GM21423 (cell line): Measurements from ENCODE around the gene RNASE1.
"Not testable (repeated sequence)": the region's sequence is repeated elsewhere in the genome, so short reads cannot be mapped to it uniquely, and the experiment has no call there.

Source experiments
- ATAC-seq: cut with Tn5 transposase; IDR thresholded peaks from one replicate; pipeline ENCODE4 v1.9.1; 2021; ENCODE audit warnings: mild to moderate bottlenecking, moderate library complexity; ENCODE audit not compliant: unreplicated experiment

RNASE1 gene

DNA sequence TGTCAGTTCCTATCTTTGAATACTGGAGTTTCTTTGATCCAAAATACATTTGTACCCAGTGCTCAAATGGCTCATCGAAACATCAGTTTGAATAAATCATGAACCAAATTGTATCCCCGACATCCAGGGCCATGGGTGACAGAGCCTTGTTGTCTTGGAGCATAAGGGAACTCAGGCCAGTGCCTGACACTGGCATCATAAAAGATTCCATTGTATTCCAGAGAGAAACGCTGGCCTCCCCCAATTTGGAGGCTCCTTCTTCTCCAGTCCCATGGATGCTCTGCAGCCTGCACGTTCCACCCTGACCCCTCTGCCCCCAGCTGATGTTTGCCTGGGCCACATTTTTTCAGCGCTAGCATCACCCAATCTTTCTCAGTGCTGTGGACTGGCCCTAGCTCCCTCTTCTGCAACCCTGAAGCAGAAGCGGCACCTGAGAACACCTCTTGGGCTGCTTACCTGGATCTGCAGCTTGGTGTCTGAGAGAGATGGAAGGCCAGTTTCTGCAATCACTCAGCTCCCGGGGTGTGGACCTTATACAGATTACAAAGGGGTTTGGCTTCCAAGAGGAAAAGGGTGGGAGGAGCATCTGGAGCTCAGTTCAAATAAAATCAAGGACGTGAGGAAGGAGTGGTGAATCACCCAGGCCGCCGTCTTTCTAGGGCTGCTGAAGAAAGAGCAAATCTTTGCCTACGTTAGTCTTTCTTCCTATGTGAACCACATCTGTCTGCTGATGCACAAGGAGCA is at the start of gene RNASE1:
RNASE1 (minus strand) TSS at position 504 of the 744 bp plus-strand sequence. CDS start 776 bp downstream, outside the sequence.
- no peak for ATAC-seq

DNA sequence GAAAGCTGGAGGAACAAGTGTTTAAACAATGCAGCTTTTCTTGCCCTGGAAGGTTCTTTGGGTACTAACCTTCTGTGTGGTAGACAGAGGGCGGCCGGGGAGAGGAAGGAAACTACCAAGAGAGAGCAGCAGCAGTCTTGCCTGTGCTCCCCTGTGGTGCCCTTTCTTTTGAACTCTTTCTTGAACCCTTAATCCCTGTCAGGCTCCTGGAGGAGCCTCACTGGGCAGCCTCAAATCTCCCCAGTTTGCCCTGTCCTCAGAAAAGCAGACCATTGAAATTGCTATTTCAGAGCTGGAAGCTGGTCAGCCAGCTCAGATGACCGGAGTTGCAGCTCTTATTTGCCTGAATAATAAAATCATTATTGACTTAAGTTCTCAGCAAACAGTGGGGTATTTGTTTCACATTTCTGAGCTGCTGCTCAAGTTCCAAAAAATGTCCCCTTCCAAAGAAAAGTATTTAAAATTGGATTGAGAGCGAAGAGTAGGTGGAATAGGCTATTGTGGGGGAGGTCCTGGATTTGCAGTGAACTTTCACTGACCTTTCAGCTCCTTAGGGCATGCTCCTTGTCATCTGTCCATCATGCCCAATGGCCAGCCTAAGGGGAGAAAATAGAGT is 46.4 kb upstream of the RNASE1 start:
- no peak for ATAC-seq

DNA sequence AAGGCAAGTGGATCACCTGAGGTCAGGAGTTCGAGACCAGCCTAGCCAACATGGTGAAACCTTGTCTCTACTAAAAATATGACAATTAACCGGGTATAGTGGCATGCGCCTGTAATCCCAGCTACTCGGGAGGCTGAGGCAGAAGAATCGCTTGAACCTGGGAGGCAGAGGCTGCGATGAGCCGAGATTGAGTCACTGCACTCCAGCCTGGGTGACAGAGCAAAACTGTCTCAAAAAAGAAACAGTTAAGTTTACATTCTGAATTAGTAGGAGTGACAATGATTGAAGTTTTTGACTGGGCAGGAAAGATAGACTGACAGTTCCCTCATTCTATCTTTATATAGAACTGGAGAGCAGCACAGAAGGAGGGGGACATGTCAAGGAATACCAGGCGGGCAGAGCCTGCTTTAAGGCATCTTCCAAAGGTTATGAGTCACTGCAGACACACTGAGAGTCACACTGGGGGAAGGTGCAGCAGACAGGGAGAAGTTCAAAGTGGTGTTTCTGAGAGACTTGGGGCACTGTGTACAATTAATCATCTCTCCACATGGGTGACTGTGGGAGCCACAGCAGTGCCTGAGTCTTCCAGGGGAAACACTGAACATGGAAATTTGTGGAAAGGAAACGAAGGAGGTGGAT is 45.8 kb upstream of the RNASE1 start:
- ATAC-seq = no peak

DNA sequence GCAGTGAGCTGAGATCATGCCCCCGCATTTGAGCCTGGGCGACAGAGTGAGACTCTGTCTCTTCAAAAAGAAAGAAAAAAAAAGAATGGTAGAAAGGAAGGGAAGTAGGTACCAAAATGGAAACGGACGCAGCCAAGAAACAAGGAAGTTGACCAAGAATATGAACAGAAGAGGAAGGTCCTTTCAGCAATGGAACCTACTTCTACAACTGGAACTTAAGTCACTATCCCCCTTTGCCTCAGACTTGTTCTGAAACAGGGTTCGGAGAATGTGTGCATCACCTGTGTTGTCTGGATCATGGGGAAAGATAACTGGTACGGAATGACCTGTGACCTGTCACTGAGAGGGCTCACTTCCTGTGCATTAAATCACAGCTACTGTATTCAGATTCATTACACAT is 43.9 kb upstream of the RNASE1 start:
- ATAC-seq = no peak

DNA sequence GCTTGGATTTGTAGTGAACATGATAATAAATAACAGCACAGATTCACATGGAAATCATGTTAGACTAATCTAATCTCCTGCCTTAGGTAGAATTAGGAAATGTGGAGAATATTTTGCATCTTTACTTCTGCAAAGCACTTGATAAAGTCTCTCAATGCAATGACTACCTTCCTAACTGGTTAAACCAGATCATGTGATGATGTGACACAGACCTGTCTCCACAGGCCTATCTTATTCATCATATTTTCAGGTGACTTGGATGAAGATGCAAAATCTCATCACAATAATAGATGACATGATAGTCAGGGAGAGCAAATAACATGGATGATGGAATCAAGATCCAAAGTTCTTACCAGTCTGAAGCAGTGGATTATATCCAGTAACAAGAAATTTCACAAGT is 38.5 kb upstream of the RNASE1 start:
- no peak for ATAC-seq

DNA sequence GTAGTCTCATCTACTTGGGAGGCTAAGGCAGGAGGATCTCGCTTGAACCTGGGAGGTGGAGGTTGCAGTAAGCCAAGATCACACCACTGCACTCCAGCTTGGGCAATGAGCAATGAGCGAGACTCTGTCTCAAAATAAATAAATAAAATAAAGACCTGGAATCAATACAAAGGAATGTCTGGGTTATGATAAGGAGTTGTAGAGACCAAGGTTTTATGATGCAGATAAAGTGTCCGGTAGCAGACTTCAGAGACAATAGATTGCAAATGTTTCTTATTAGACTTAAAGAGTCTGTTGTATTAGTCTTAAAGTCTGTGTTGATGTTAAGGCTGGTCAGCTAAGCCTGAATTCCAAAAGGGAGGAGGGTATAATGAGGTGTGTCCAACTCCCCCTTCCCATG is 35.2 kb upstream of the RNASE1 start:
- ATAC-seq = no peak

DNA sequence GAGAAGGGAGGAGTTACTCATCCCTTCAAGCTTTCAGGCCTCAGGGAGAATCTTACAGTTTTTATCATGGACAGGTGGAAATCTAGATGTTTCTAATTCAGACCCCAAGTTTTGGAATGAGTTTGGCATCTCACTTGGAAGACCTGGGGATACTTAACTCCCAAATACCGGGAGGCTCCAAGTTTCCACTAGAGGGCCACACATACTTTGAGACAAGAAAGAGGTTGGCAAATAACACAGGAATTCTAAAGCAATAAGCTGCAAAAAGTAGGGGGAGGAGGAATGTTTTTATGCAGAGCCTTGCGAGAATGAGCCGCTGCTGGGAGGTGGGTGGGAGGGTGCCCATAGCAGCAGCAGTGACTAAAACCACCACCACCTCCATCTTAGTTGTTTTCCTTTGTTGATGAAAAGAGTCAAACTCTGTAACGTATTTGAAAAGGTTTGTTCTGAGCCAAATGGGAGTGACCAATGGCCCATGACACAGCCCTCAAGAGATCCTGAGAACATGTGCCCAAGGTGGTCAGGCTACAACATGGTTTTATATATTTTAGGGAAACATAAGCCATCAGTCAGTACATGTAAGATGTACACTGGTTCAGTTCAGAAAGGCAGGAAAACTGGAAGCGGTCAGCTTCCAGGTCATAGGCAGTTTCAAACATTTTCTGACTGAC is 34.2 kb upstream of the RNASE1 start:
- ATAC-seq = no peak

DNA sequence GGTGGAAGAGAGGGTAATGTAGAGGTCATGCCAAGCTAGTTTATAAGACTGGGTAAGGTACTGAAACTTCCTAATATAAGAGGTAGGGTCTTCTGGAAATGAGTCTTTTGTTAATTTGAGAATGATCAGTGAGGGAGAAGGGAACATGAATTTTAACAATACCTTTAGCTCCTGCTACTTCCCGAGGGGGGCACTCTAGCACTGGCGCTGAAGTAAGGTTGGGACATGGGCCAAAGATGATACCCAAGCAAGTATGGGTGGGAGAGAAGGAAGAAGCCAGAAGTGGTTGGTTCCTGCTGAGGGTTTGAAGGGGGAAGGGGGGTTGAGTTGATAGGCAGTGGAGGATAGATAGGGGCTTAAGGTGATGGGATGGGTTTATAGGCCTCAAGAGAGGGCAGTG is 32.3 kb upstream of the RNASE1 start:
- no peak for ATAC-seq

DNA sequence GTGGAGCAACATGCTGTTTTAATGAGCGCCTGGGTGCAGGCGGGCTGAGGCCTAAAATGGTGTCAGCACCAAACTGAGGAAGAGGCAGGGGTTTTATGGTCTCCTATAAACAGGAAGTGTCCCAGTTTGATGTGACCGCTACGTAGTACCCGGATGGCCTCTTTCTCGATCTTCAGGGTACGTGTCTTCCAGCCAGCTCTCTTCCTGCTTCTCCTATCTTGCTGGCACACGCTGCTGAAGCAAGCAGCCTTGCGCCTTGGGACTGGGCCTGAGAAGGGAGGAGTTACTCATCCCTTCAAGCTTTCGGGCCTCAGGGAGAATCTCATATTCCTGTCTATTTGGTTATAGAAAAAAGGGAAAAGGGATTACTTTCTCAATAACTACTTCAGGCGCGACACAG is 28.2 kb upstream of the RNASE1 start:
- ATAC-seq = no peak

DNA sequence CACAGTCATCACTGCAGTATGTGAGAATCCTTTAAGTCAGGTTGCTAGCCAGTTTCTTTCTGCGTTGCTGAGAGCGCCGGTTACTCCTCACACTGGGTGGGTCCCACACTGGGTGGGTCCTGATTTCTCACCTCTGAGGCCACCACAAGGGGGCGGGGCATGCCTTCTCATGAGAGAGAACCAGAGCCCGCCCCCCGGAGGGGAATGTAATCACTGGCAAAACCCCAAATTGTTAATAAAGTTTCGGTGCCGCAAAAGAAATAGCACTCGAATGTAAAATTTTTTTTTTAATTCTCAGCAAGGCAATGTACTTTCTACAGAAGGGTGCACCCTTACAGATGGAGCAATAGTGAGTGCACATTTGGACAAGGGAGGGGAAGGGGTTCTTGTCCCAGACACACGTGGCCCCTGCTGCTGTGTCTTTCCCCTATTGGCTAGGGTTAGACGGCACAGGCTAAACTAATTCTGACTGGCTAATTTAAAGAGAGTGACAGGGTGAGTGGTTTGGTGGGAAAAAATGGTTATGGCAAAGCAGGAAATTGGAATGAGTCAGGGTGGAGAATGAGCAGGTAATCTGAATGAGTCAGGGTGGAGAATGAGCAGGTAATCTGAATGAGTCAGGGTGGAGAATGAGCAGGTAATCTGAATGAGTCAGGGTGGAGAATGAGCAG is 25.5 kb upstream of the RNASE1 start:
- not testable (repeated sequence) for ATAC-seq

DNA sequence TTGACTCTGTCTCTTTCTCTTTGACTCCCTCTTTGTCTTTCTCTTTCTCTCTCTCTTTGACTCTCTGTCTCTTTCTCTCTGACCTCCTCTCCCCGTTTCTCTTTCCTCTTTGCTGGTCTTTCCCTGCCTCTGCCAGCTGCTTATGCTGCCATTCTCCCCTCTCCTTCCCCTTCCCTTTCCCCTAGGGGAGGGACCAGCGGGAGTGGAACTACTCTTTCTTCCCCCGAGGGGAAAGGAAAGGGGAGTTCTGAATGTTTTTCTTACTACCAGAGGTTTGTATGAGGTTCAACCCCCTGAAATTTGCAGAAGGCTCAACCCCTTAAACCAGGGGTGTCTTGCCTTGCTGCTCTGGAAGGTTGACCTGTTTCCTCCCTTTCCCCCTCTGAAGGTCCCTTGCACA is 24.7 kb upstream of the RNASE1 start:
- ATAC-seq = no peak

DNA sequence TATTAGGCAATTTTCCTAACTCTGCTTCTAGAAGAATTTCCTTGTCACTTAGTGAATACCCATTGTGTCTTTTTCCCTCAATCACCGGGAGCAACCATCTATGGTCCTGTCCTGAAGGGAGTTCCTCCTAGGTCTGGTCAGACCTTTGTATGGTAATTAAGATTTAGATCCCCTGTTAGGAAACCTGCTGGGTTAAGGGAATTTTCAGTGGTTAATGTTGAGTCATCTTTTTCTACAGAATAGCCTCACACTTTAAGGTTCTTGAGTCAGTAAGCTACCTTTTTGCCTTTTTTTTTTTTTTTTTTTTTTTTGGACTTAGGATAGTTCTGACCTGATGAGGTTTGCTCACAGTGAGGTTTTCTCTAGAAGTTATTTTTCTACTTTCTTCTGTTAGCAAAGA is 24.0 kb upstream of the RNASE1 start:
- not testable (repeated sequence) for ATAC-seq

DNA sequence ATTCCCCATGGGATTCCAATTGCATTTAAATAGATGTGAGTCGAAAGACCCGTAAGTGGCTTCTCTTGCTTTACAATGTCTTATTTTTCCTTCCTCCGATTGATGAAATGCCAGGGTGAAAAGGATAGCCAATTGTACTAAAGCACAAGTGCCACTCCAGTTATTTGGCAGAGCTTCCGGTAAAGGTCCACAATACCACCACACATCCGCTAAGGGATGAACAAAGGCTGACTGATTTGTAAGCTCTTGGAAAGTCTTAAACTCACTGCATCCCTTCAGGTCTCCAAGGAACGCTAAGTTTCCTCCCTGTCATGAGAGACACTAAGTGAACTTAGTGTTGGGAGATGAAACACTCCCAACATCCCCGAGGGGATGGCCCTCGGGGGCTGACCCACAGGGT is 21.2 kb upstream of the RNASE1 start:
- no peak for ATAC-seq

DNA sequence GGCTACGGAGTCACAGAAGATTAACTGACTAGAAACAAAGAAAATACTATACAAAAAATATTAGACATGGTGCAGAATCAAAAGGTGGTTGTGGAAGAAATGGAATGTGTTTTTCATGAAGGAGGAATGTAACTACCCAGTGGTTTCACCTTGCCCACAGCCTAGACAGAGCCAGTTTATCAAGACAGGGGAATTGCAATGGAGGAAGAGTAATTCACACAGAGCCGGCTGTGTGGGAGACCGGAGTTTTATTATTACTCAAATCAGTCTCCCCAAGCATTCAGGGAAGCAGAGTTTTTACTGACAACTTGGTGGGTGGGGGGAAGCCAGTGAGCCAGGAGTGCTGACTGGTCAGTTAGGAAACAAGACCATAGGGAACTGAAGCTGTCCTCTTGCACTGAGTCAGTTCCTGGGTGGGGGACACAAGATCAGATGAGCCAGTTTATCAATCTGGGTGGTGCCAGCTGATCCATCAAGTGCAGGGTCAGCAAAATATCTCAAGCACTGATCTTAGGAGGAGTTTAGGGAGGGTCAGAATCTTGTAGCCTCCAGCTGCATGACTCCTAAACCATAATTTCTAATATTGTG is 19.0 kb upstream of the RNASE1 start:
- not testable (repeated sequence) for ATAC-seq

DNA sequence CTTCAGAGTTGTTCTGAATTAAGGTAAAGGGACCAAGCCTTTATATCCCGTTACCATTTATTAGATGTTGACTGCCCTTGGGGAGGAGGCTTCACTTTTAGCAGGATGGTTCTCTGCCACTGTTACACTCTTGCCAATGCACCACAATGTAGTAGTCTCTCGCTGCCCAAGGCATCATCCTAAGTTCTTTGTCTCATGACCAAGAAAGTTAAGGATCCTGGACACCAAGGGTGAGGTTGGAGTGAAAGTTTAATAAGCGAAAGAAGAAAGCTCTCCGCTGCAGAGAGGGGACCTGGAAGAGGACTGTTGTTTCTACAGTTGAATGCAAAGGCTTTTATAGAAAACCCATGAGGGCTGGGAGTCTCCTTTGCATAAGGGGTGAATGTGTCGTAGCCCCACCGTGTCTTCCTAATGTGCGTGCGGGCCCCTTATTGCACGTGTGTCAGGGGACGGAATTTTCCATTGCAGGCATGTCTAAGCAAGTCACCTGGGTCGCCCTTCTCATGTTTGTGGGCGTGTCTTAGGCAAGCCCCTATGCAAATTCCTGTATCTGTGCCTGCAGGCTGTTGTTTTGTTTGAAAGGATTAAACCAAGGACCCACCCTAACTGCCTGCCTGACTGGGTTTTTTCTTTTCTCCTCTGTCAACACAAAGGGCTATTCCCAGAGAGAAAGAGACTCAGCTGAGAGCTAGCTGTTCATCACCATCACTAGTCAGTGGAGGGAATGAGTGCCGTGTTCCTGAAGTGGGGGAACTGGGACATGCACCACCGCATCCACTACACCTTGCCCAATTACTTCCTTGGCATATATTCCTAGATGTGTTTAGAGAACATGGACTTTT is 17.6 kb upstream of the RNASE1 start:
- ATAC-seq = no peak

DNA sequence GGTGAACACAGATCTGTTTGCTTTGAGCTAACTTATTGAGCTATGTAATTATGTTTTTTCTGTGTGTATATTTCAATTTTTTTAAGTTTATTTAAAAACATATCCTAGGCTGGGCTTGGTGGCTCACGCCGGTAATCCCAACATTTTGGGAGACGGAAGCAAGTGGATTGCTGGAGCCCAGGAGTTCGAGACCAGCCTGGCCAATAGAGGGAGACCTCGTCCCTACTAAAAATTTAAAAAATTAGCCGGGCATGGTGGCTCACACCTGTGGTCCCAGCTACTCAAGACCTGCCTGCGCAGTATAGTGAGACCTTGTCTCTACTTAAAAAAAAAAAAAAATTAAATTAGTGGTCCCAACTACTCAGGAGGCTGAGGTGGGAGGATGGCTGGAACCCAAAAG is 16.2 kb upstream of the RNASE1 start:
- no peak for ATAC-seq

DNA sequence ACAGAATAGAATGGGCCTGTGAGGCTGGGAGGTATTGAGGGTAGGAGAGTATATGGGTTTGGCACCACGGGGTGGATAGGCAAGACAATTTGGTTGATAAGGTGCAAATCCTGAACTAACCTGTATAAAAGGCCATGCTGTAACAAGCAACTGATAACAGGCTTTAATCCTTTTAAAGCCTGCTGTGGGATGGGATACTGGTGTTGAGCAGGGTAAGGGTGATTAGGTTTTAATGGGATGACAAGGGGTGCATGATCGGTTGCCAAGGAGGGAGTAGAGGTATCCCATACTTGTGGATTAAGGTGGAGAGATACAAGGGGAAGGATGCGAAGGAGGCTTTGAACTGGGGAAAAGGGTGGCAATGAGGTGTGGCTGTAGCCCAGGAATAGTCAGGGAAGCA is 13.3 kb upstream of the RNASE1 start:
- ATAC-seq = not testable (repeated sequence)

DNA sequence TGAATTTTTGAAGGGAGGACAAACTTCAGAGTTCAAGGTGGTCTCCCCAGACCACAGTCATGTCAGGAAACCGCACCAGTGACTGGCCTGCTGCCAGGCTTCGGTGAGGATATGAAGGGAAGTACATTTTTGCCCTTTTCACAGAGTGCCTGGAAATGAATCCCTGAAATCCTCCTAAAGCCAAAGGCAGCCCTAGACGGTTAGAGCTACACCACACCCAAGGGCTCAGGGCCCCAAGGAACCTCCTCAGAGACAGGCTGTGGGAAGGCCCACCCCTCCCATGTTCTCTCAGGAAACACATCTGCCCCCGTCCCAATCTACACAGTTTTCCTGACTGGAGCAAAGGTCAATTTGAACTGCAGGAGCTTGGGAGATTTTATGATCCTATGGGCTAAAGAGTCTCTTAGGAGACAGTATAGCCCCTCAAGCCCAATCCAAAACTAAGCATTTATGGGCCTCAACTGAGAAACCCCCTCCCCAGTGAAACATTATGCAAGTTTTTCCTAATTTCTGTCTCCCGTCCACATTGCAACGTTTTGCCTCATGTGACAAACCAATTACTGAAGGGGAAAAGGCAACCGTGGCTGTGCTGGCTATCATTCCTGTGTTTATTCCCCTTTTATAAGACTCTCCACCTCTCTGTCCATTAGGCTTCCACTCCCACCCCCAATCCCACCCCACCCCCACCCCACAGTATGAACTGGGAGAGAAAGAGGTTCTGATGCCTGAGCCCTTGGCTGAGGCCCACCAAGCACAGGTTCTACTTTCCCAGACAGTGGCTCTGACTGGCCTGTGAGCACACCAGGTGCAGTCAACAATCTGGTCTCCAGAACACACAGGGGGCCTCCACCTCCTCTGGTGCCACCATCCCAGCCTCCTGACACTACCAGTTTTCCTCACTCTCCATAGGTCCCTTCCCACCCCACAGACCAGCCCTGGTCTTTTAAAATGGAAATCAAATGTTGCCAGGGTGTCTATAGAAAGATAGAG is 9.6 kb upstream of the RNASE1 start:
- no peak for ATAC-seq

DNA sequence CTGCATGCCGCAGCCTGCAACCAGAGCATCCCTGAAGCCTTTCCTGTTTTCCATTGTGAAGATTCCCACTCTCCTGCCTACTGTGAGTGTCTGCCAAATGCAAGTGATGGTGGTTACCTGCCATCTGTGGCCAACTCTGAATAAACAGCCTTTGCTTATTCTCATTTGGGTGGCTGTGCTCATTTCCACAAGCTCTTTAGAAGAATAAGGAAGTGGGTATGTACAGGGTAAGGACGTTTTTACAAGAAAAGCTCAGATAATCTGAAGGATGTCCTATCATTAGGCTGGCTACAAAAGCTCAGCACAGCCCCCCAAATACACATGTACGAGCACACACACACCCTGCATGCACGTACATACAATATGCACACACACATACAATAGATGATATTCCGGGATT is 7.3 kb upstream of the RNASE1 start:
- no peak for ATAC-seq
